Endothelial cell of umbilical vein (primary cell): ENCODE data around the gene IPO5. TPM values are rescaled to one million over a fixed set of nuclear protein-coding genes. Genes with fewer than 3 reads are reported as not detected.

ENCODE experiments used
- BruUV-seq: library from RNA; stranded (reverse); fragments of 400-500 nt; replicated peaks from 2 replicates; lab custom pipeline; 2021; lab: Mats Ljungman, UMichigan
- CTCF ChIA-PET: fragments of 300-600, 350-600 bp; sonication (Branson Sonifier 250); formaldehyde crosslinking; loops from one replicate; lab custom pipeline; 2021; ENCODE audit warnings: antibody characterized with exemption, inconsistent platforms; lab: Charles Lee
- POLR2A ChIA-PET: fragments of 300-600, 350-600 bp; sonication (Branson Sonifier 250); formaldehyde crosslinking; loops from one replicate; lab custom pipeline; 2021; ENCODE audit warnings: antibody characterized with exemption, inconsistent platforms; lab: Charles Lee
- DNase-seq: peaks from one replicate; pipeline ENCODE4 v3.0.0-alpha.2; 2011; ENCODE audit warnings: low read depth, low spot score
- FAIRE-seq: peaks from 2 replicates; lab custom pipeline; 2011; peaks lifted over from hg19 to GRCh38; lab: Jason Lieb, UNC
- H2AFZ ChIP-seq: 2 replicates; pipeline ENCODE4 v1.6.0; 2012; ENCODE audit warnings: low read depth, low read length, control low read depth, inconsistent platforms
- H3K27ac ChIP-seq: 2 replicates; pipeline ENCODE4 v1.5.1; 2011; ENCODE audit warnings: low read depth, mild to moderate bottlenecking, control low read depth, low read length, moderate library complexity; ENCODE audit not compliant: insufficient read depth
- H3K27me3 ChIP-seq, 2 experiments: 2 replicates each; pipeline versions ENCODE4 v1.6.0 to v1.6.1; 2011; ENCODE audit warnings: low read length in 2 of 2, mixed read lengths in 1 of 2; ENCODE audit not compliant: control insufficient read depth in 2 of 2, insufficient read depth in 2 of 2
- H3K36me3 ChIP-seq, 2 experiments: 2 replicates in 1 of 2; 3 replicates in 1 of 2; pipeline ENCODE4 v1.5.1; 2011; ENCODE audit warnings: low read length in 2 of 2, mild to moderate bottlenecking in 1 of 2, moderate library complexity in 1 of 2; ENCODE audit not compliant: control insufficient read depth in 2 of 2, insufficient read depth in 2 of 2; ENCODE audit errors: extremely low read depth in 1 of 2
- H3K4me1 ChIP-seq: 3 replicates; pipeline ENCODE4 v1.5.1; 2011; ENCODE audit warnings: mild to moderate bottlenecking, low read length; ENCODE audit not compliant: control insufficient read depth, insufficient read depth; ENCODE audit errors: extremely low read depth
- H3K4me2 ChIP-seq: 2 replicates; pipeline ENCODE4 v1.6.1; 2011; ENCODE audit warnings: low read length, control low read depth, mixed read lengths; ENCODE audit not compliant: insufficient read depth
- H3K4me3 ChIP-seq, 3 experiments: fragments of 200-600 bp in 1 of 3; sonication (generic), shearing (Covaris generic) in 1 of 3; replicated peaks in 1 of 3; 2 replicates each; pipeline ENCODE4 v1.5.1; 2011 to 2016; ENCODE audit warnings: control low read depth in 3 of 3, low read length in 3 of 3, mild to moderate bottlenecking in 2 of 3, inconsistent platforms in 1 of 3, low read depth in 1 of 3, moderate library complexity in 1 of 3; ENCODE audit not compliant: insufficient read depth in 1 of 3
- H3K79me2 ChIP-seq: 2 replicates; pipeline ENCODE4 v1.6.0; 2012; ENCODE audit warnings: low read length, inconsistent platforms; ENCODE audit not compliant: control insufficient read depth, insufficient read depth
- H3K9ac ChIP-seq: replicated peaks from 2 replicates; pipeline ENCODE3; 2011; ENCODE audit warnings: low read length, control low read depth; ENCODE audit not compliant: insufficient read depth; ENCODE audit errors: extremely low read depth
- H3K9me1 ChIP-seq: replicated peaks from 3 replicates; pipeline ENCODE4 v1.6.0; 2011; ENCODE audit warnings: mild to moderate bottlenecking, low read length; ENCODE audit not compliant: control insufficient read depth, insufficient read depth; ENCODE audit errors: extremely low read depth
- H3K9me3 ChIP-seq: replicated peaks from 2 replicates; pipeline ENCODE4 v1.5.1; 2012; ENCODE audit warnings: low read length, inconsistent platforms; ENCODE audit not compliant: control insufficient read depth, insufficient read depth
- H4K20me1 ChIP-seq: replicated peaks from 2 replicates; pipeline ENCODE3; 2011; ENCODE audit warnings: mild to moderate bottlenecking, low read length; ENCODE audit not compliant: control insufficient read depth, insufficient read depth; ENCODE audit errors: extremely low read depth
- CTCF ChIP-seq, 2 donors: IDR thresholded peaks; 1 replicate in 1 of 2; 2 replicates in 1 of 2; pipeline ENCODE4 v1.5.1; 2011; ENCODE audit warnings: low read length in 2 of 2, mild to moderate bottlenecking in 2 of 2, moderate library complexity in 2 of 2, control low read depth in 1 of 2, inconsistent platforms in 1 of 2, low read depth in 1 of 2; ENCODE audit not compliant: insufficient read depth in 1 of 2; ENCODE audit errors: extremely low read depth in 1 of 2
- EZH2 ChIP-seq: IDR thresholded peaks from 2 replicates; pipeline ENCODE4 v1.6.1; 2012; ENCODE audit warnings: borderline replicate concordance, low read depth, mild to moderate bottlenecking, moderate library complexity, low read length, inconsistent platforms; ENCODE audit not compliant: severe bottlenecking
- FOS ChIP-seq: IDR thresholded peaks from 2 replicates; pipeline ENCODE4 v1.6.1; 2011; ENCODE audit warnings: mild to moderate bottlenecking, low read length, moderate library complexity, borderline replicate concordance; ENCODE audit not compliant: insufficient read depth
- GATA2 ChIP-seq: IDR thresholded peaks from 2 replicates; pipeline ENCODE4 v1.7.0; 2011; ENCODE audit warnings: low read depth, mild to moderate bottlenecking, moderate library complexity, mixed read lengths, low read length; ENCODE audit not compliant: insufficient read length, insufficient read depth
- JUN ChIP-seq: IDR thresholded peaks from 2 replicates; pipeline ENCODE4 v1.6.1; 2011; ENCODE audit warnings: borderline replicate concordance, low read depth; ENCODE audit not compliant: insufficient read length, insufficient read depth
- MAX ChIP-seq: IDR thresholded peaks from 2 replicates; pipeline ENCODE4 v1.6.1; 2011; ENCODE audit not compliant: insufficient read depth, insufficient read length
- MYC ChIP-seq: IDR thresholded peaks from one replicate; pipeline ENCODE4 v1.6.1; 2011; ENCODE audit warnings: mild to moderate bottlenecking, low read depth, low read length
- POLR2A ChIP-seq: IDR thresholded peaks from 2 replicates; pipeline ENCODE4 v1.6.1; 2012; ENCODE audit warnings: low read depth, mild to moderate bottlenecking, control low read depth, low read length
- POLR2AphosphoS5 ChIP-seq: IDR thresholded peaks from 2 replicates; pipeline ENCODE4 v1.6.1; 2012; ENCODE audit warnings: low read depth, mild to moderate bottlenecking, control low read depth, low read length, moderate library complexity; ENCODE audit not compliant: insufficient read depth
- dilution Hi-C: fragments of 300-500 bp; cut with MboI; formaldehyde crosslinking; loops from one replicate; pipeline ENCODE4 v1.15.0; 2019; ENCODE audit warnings: low sequenced_read_pairs; ENCODE audit not compliant: extremely low pct_ligation_motif_present
- intact Hi-C: fragments of 100-400 bp; cut with micrococcal nuclease; formaldehyde crosslinking; loops from one replicate; pipeline ENCODE4 v1.10.0; 2022
- polyA plus RNA-seq, 4 experiments: library from polyadenylated mRNA; depleted of rRNA in 3 of 4; stranded (reverse) in 3 of 4; unstranded in 1 of 4; fragments of >200 nt; gene quantifications; 2 replicates each; pipeline versions ENCODE4 v1.2.1 to v1.2.3, GENCODE V29; 2011 to 2012; ENCODE audit warnings: missing spikeins in 1 of 4
- total RNA-seq: library from RNA; stranded (reverse); gene quantifications from 2 replicates; pipeline ENCODE4 v1.2.3, GENCODE V29; 2021

Gene IPO5
- total and polyA plus RNA-seq, 2 donors (not counting 3 experiments of a cell fraction or from before 2014, with no cell fraction given): 50.4 to 183 TPM

- Histone ChIP-seq H3K4me1 (peaks cover 1% of the 10 kb centered on the region), H3K27me3 (peaks cover 0 to 2% of the 10 kb centered on the region in 2 experiments), H3K4me3 (no peak overlapping the region), H4K20me1 (no peaks in the 10 kb centered on the region), H3K79me2 (no peaks in the 10 kb centered on the region), H3K9me3 (no peaks in the 10 kb centered on the region), H3K4me2 (no peak overlapping the region), H2AFZ (no peak overlapping the region), H3K9me1 (no peaks in the 10 kb centered on the region), H3K27ac (no peak overlapping the region), H3K36me3 (no peaks in the 10 kb centered on the region), H3K9ac (no peak overlapping the region)
- CTCF ChIA-PET: interaction anchor here (0.6 to 1.3 kb wide), 3 partner anchors 78 to 916 kb away, joined by 3 to 6 read pairs (median 4); no protein-coding TSS in a partner anchor
- DNase-seq: no peak
- TF ChIP-seq POLR2AphosphoS5 (no peak), EZH2 (no peak), MYC (no peak), FOS (no peak), JUN (no peak), MAX (no peak), POLR2A (no peak), CTCF (IDR thresholded peaks at IDR 0.05; ENCODE audit: extremely low read depth in 1 of 2, insufficient read depth in 1 of 2, low read depth in 1 of 2, low read length in 2 of 2) (no peak), GATA2 (no peak)
- dilution Hi-C loops (no loop called here), intact Hi-C loops (no loop called here)
- FAIRE-seq: no peak
- no TSS peak for BruUV-seq
- POLR2A ChIA-PET: no interaction called here
These were observed 19.7 kb upstream of the IPO5 start for GRCh38 chr13:97933776-97934175.
